GM12878 (cell line): ENCODE measurements around the gene FOXP1.

Source experiments
- CHD1 ChIP-seq: IDR thresholded peaks from 2 replicates; pipeline ENCODE4 v1.6.1; 2012; ENCODE audit warnings: low read depth, low read length, improper control_type of control experiment
- ZNF274 ChIP-seq: IDR thresholded peaks from one replicate; pipeline ENCODE4 v1.8.0; 2011; ENCODE audit not compliant: insufficient read length, insufficient read depth
- TF ChIP-seq, protein P1 (sequence below): IDR thresholded peaks from 2 replicates; pipeline ENCODE4 v1.6.1; 2012; ENCODE audit warnings: low read depth, low read length, improper control_type of control experiment

DNA sequence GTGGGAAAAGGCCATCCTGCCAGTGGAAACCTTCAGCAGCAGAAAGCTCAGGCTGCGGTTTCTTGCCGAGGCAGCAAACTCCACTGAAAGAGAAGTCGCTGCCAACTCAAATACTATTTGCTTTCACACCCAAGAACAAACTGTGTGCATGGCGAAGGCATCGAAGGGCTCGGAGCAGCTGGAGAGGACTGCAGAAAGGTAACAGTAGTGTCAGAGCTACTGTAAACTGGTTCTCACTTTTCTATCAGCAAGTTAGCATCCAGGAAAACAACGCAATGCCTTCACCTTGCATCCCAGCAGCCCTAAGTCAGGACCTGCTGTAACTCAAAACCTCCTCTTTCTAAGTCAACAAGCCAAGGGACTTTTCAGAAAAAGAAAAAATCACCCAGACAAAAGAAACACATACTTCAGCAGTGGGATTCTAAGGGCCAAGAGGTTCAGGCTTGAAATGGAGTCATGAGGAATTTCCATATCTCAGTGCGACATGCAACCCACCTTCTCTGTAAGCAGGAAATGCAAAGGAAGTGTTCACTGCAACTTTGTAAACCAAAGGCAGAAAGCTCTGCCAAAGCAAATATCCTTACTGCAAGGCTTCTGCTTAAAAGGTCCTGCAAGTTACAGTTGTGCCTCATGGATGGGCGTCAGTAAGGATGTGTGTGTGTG, 193.5 kb downstream of the FOXP1 start:
- TF ChIP-seq, protein P1, sequence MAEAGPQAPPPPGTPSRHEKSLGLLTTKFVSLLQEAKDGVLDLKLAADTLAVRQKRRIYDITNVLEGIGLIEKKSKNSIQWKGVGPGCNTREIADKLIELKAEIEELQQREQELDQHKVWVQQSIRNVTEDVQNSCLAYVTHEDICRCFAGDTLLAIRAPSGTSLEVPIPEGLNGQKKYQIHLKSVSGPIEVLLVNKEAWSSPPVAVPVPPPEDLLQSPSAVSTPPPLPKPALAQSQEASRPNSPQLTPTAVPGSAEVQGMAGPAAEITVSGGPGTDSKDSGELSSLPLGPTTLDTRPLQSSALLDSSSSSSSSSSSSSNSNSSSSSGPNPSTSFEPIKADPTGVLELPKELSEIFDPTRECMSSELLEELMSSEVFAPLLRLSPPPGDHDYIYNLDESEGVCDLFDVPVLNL, result no peak
- TF ChIP-seq ZNF274 (no peak), CHD1 (no peak)
